Kidney (tissue), 14 donors: ENCODE measurements around the gene SPTBN4. TPM values are rescaled to one million over a fixed set of nuclear protein-coding genes. Genes with fewer than 3 reads are reported as not detected.

ENCODE experiments used
- DNase-seq, 5 donors: peaks; one replicate each; pipeline ENCODE4 v3.0.0-alpha.2; 2013 to 2020
- FAIRE-seq: peaks from 2 replicates; lab custom pipeline; 2012; peaks lifted over from hg19 to GRCh38; lab: Jason Lieb, UNC
- H3K27ac ChIP-seq, 2 donors: one replicate each; pipeline ENCODE4 v1.7.0; 2013; ENCODE audit warnings: low read depth in 2 of 2, low read length in 2 of 2, inconsistent platforms in 1 of 2
- H3K27me3 ChIP-seq: one replicate; pipeline ENCODE4 v1.7.1; 2013; ENCODE audit warnings: low read length, inconsistent platforms; ENCODE audit not compliant: control insufficient read depth, insufficient read depth
- H3K36me3 ChIP-seq, 3 donors: one replicate each; pipeline versions ENCODE4 v1.7.0 to v1.7.1; 2013; ENCODE audit warnings: low read length in 3 of 3, control low read depth in 1 of 3, inconsistent platforms in 1 of 3; ENCODE audit not compliant: insufficient read depth in 3 of 3, control insufficient read depth in 2 of 3
- H3K4me1 ChIP-seq, 3 donors: one replicate each; pipeline versions ENCODE4 v1.7.0 to v1.7.1; 2013; ENCODE audit warnings: low read length in 3 of 3, inconsistent platforms in 1 of 3, low read depth in 1 of 3; ENCODE audit not compliant: control insufficient read depth in 2 of 3, insufficient read depth in 2 of 3
- H3K4me3 ChIP-seq, 3 donors: one replicate each; pipeline versions ENCODE4 v1.7.0 to v1.8.1; 2013; ENCODE audit warnings: low read length in 3 of 3, control low read depth in 1 of 3, inconsistent platforms in 1 of 3
- H3K9ac ChIP-seq, 3 donors: one replicate each; pipeline versions ENCODE4 v1.7.0 to v1.7.1; 2013; ENCODE audit warnings: low read length in 3 of 3, control low read depth in 1 of 3, inconsistent platforms in 1 of 3
- H3K9me3 ChIP-seq, 3 donors: one replicate each; pipeline versions ENCODE4 v1.7.0 to v1.7.1; 2013; ENCODE audit warnings: low read length in 3 of 3, control low read depth in 1 of 3, inconsistent platforms in 1 of 3; ENCODE audit not compliant: control insufficient read depth in 2 of 3, insufficient read depth in 1 of 3
- CTCF ChIP-seq: IDR thresholded peaks from 3 replicates; pipeline ENCODE4 v1.5.1; 2012; ENCODE audit warnings: mild to moderate bottlenecking, moderate library complexity, borderline replicate concordance; ENCODE audit not compliant: insufficient read depth; ENCODE audit errors: extremely low read depth
- intact Hi-C: fragments of 100-400 bp; cut with DNase I; formaldehyde crosslinking; loops from one replicate; pipeline ENCODE4 v1.11.1; 2022
- polyA plus RNA-seq: library from polyadenylated mRNA; stranded (reverse); fragments of 350-450 nt; fragmentation: Illumina TruSeq; extraction: RNeasy Lipid Tissue Mini Kit (QIAGEN cat#74804); gene quantifications from one replicate; pipeline ENCODE4 v1.2.3, GENCODE V29; 2014; ENCODE audit warnings: low read depth, low replicate concordance; ENCODE audit not compliant: insufficient read depth
- total RNA-seq: library from RNA; stranded (reverse); fragmentation: NEBNext Ultra II Directional; extraction: Animal tissue kit (Norgen Biotek cat#: 25700); gene quantifications from one replicate; pipeline ENCODE4 v1.2.1, GENCODE V29; 2021
- donor health status: control.
- donor health status: control.
- donor health status: control.
- donor health status: control.
- donor health status: control.
- donor health status: DM: yes; HTN: yes; CAD: no.
- donor health status: Normal renal cell carcinoma (clear cell type).

The SPTBN4 gene
- total and polyA plus RNA-seq, 2 donors from 2014 or later = 0.82 to 4.6 TPM

GRCh38 chr19:40612831-40613689 lies 146.3 kb downstream of the SPTBN4 start:
- Histone ChIP-seq H3K4me3 (peak overlapping the region in 2 of 3 donors; percentile 60 to 64), H3K36me3 (peaks cover 0 to 3% (median 0%) of the 10 kb centered on the region in 3 donors), H3K9me3 (no peaks in the 10 kb centered on the region), H3K27ac (peak overlapping the region; percentile 51 to 54), H3K9ac (peak overlapping the region in 1 of 3 donors; percentile 39), H3K4me1 (peaks cover 0 to 8% (median 0%) of the 10 kb centered on the region in 3 donors), H3K27me3 (no peaks in the 10 kb centered on the region)
- intact Hi-C loops = no loop called here
- no peak for TF ChIP-seq CTCF
- peak in 4 of 5 donors; percentile 60 to 89 (median 79) for DNase-seq
- no peak for FAIRE-seq

- no peak for TF ChIP-seq CTCF
- Histone ChIP-seq H3K27me3 (no peaks in the 10 kb centered on the region), H3K9ac (peak overlapping the region in 2 of 3 donors; percentile 29 to 61), H3K36me3 (peaks cover 0 to 3% (median 0%) of the 10 kb centered on the region in 3 donors), H3K27ac (peak overlapping the region; percentile 71), H3K4me3 (peak overlapping the region; percentile 47 to 64 (median 60)), H3K4me1 (peaks cover 0 to 8% (median 0%) of the 10 kb centered on the region in 3 donors), H3K9me3 (no peaks in the 10 kb centered on the region)
- intact Hi-C loops = no loop called here
- DNase-seq = peak in 4 of 5 donors; percentile 84 to 95 (median 89)
- no peak for FAIRE-seq
Observed at GRCh38 chr19:40613690-40614621, 147.2 kb downstream of the SPTBN4 start.

- peak overlapping the region; percentile 71 for H3K27ac ChIP-seq
- DNase-seq = peak; percentile 78 to 95 (median 91)
- FAIRE-seq = no peak
Observed at GRCh38 chr19:40614622-40615411, 148.0 kb downstream of the SPTBN4 start.

More at GRCh38 chr19:40614622-40615411, 148.0 kb downstream of the SPTBN4 start:
- H3K9ac ChIP-seq = peak overlapping the region in 1 of 3 donors; percentile 61
- intact Hi-C loops = no loop called here
- H3K27me3 ChIP-seq = no peaks in the 10 kb centered on the region
- TF ChIP-seq CTCF = no peak
- peaks cover 0 to 6% (median 0%) of the 10 kb centered on the region in 3 donors for H3K4me1 ChIP-seq
- no peaks in the 10 kb centered on the region for H3K9me3 ChIP-seq
- peak overlapping the region; percentile 47 to 64 (median 60) for H3K4me3 ChIP-seq
- H3K36me3 ChIP-seq = peaks cover 0 to 3% (median 0%) of the 10 kb centered on the region in 3 donors
